ENCODE measurements around the gene DPP6. TPM values are rescaled to one million over a fixed set of nuclear protein-coding genes. Genes with fewer than 3 reads are reported as not detected.

The DPP6 gene
- total RNA-seq, 2 experiments from 2014 or later: not detected

- DNase-seq (no peak), ATAC-seq (no peak)
- intact Hi-C loops (cut with DNase I, micrococcal nuclease): no loop called here
- POLR2A ChIA-PET: no interaction called here
- Mint-ChIP-seq H3K4me3 (no peak overlapping the region), H3K27me3 (peaks cover 8% of the 10 kb centered on the region), H3K4me1 (no peaks in the 10 kb centered on the region), H3K36me3 (ENCODE audit: low read depth) (no peaks in the 10 kb centered on the region), H3K27ac (no peak overlapping the region), H3K9me3 (ENCODE audit: low read depth) (no peaks in the 10 kb centered on the region)
- CTCF ChIA-PET: interaction anchor here (0.7 kb wide), 1 partner anchor 23 kb away, joined by 3 read pairs; no protein-coding TSS in a partner anchor
These were observed 774.8 kb downstream of the DPP6 start for GRCh38 chr7:154827007-154827406.

DNA sequence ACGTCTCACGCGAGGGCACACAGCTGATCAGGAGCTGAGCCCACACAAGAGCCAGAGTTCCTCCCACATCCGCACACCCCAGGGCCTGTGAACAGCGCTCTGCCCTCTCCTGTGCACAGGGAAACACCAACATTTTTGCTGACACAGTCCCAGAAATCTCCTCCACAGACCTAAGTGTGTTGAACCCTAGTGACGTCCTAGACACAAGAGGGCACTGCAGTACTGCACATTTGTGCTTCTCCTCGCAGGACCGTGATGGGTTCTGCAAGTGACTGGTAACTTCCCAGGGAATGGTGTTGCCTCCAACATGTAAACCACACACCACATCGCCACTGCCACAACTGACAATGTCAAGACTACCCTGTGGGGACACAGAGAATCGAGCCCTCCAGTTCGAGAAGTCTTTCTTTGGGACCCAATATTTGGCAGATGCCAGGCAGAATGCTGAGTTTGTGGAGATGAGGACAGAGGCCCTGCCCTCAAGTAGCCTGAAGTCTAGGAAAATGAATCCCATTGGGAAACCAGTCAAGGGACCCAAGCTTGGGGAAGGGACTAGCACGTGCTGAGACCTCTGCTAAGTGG lies 780.5 kb downstream of the DPP6 start:
- POLR2A ChIA-PET: no interaction called here
- intact Hi-C loops (cut with DNase I, micrococcal nuclease): no loop called here
- Mint-ChIP-seq H3K27me3 (peaks cover 2% of the 10 kb centered on the region), H3K4me1 (no peaks in the 10 kb centered on the region), H3K9me3 (ENCODE audit: low read depth) (no peaks in the 10 kb centered on the region), H3K4me3 (no peak overlapping the region), H3K36me3 (ENCODE audit: low read depth) (no peaks in the 10 kb centered on the region), H3K27ac (no peak overlapping the region)
- ATAC-seq (no peak), DNase-seq (peak; percentile 11)
- CTCF ChIA-PET: no interaction called here

DNA sequence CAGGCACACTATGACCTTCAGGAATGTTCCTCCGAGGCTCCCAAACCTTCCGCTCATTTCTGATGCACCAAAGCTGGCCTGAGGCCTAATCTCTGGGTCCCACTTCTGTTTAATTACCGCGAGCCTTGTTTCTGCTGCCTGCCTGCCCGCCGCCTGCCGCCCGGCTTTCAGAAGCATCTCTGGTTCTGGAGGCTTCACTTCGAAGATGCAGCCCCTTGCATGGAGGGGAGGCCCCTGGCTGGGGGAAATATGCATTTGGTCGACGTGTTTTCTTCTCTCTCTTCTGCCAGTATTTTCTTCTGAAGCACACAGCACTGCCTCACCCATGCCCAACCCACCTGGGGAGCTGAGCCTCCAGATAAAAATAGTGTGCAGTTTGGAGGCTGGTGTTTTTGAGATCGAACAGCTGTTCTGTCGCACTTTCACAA lies 783.8 kb downstream of the DPP6 start:
- POLR2A ChIA-PET: no interaction called here
- no peaks in the 10 kb centered on the region for H3K4me1 Mint-ChIP-seq
- DNase-seq (no peak), ATAC-seq (no peak)
- H3K27ac Mint-ChIP-seq: no peak overlapping the region
- no peaks in the 10 kb centered on the region for H3K9me3 Mint-ChIP-seq (ENCODE audit: low read depth)
- no peak overlapping the region for H3K4me3 Mint-ChIP-seq
- H3K36me3 Mint-ChIP-seq (ENCODE audit: low read depth): no peaks in the 10 kb centered on the region
- intact Hi-C loops (cut with DNase I, micrococcal nuclease): no loop called here
- peaks cover 4% of the 10 kb centered on the region for H3K27me3 Mint-ChIP-seq
- CTCF ChIA-PET: no interaction called here

DNA sequence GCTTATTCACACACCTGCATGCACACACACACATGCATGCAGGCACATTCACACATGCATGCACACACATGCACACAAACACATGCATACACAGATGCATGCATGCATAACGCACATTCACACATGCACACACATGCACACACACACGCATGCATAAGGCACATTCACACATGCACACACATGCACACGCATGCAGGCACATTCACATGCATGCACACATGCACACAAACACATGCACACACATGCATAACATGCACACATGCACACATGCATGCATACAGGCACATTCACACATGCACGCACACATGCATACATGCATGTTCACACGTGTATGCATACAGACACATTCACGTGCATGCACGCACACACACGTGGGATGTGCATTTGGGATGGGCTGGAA lies 784.9 kb downstream of the DPP6 start:
- no peak overlapping the region for H3K4me3 Mint-ChIP-seq
- ChIA-PET POLR2A (no interaction called here), CTCF (no interaction called here)
- peaks cover 10% of the 10 kb centered on the region for H3K27me3 Mint-ChIP-seq
- H3K36me3 Mint-ChIP-seq (ENCODE audit: low read depth): no peaks in the 10 kb centered on the region
- no peaks in the 10 kb centered on the region for H3K4me1 Mint-ChIP-seq
- no peaks in the 10 kb centered on the region for H3K9me3 Mint-ChIP-seq (ENCODE audit: low read depth)
- no peak overlapping the region for H3K27ac Mint-ChIP-seq
- ATAC-seq: no peak
- DNase-seq: no peak
- intact Hi-C loops (cut with DNase I, micrococcal nuclease): no loop called here

DNA sequence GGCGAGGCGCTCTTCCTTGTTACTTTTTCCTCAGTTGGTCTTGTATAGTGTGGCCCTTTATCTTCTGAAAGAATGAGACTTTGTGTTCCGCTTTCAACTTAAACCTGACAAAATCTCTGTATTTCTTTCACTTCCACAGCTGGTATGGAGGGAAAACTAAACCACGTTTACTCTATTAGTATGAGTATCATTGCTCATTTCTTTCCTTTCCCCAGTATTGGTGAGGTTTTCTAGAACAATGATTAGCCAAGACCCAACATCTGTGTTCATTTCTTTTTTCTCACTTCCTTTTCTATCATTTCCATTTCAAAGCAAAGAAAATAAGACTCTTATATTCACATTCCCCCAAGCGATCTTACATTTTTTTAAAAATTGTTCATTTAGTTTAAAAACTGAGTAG lies 785.4 kb downstream of the DPP6 start:
- H3K4me3 Mint-ChIP-seq: no peak overlapping the region
- no peaks in the 10 kb centered on the region for H3K9me3 Mint-ChIP-seq (ENCODE audit: low read depth)
- ChIA-PET CTCF (no interaction called here), POLR2A (no interaction called here)
- H3K4me1 Mint-ChIP-seq: no peaks in the 10 kb centered on the region
- no peak overlapping the region for H3K27ac Mint-ChIP-seq
- DNase-seq (no peak), ATAC-seq (no peak)
- intact Hi-C loops (cut with DNase I, micrococcal nuclease): no loop called here
- H3K27me3 Mint-ChIP-seq: peaks cover 10% of the 10 kb centered on the region
- H3K36me3 Mint-ChIP-seq (ENCODE audit: low read depth): no peaks in the 10 kb centered on the region

GRCh38 chr7:154840086-154840485 lies 787.9 kb downstream of the DPP6 start:
- H3K27me3 Mint-ChIP-seq: peaks cover 19% of the 10 kb centered on the region
- DNase-seq: no peak
- H3K27ac Mint-ChIP-seq: no peak overlapping the region
- no peak overlapping the region for H3K4me3 Mint-ChIP-seq
- intact Hi-C loops (cut with DNase I, micrococcal nuclease): no loop called here
- no peak for ATAC-seq
- ChIA-PET POLR2A (no interaction called here), CTCF (no interaction called here)
- no peaks in the 10 kb centered on the region for H3K9me3 Mint-ChIP-seq (ENCODE audit: low read depth)
- H3K4me1 Mint-ChIP-seq: no peaks in the 10 kb centered on the region
- H3K36me3 Mint-ChIP-seq (ENCODE audit: low read depth): no peaks in the 10 kb centered on the region

DNA sequence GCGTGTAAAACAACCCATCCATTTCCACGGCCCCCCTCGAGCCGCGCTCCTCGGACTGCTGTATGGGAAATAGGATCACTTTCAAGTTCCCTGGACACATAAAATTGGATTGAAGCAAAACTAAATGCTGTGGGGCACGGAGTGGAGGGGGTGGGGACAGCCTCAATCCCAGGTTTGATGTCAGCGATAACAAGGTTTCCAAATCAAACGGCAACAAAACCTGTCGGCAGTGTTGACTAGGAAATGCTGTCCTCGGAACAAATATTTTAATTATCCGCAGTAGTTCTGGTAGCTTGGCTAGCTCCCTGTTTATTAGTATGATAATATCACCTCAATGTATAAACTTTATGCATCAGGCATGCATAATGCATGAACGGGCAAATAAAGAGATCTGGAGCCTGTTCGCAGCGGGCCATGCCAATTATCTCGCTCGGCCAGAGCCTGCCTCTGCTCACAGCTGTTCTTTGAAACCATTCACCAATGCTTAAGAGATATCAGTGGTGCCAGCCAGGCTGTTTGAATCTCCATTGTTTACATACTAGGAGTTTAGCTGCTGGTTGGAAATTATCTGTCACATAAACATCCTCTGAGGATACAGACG lies 789.6 kb downstream of the DPP6 start:
- Mint-ChIP-seq H3K36me3 (ENCODE audit: low read depth) (no peaks in the 10 kb centered on the region), H3K9me3 (ENCODE audit: low read depth) (no peaks in the 10 kb centered on the region), H3K4me1 (no peaks in the 10 kb centered on the region), H3K4me3 (no peak overlapping the region), H3K27me3 (peaks cover 22% of the 10 kb centered on the region), H3K27ac (no peak overlapping the region)
- DNase-seq (no peak), ATAC-seq (no peak)
- intact Hi-C loops (cut with DNase I, micrococcal nuclease): no loop called here
- ChIA-PET CTCF (no interaction called here), POLR2A (no interaction called here)

- intact Hi-C loops (cut with DNase I, micrococcal nuclease): no loop called here
- Mint-ChIP-seq H3K36me3 (ENCODE audit: low read depth) (no peaks in the 10 kb centered on the region), H3K27ac (no peak overlapping the region), H3K27me3 (peaks cover 26% of the 10 kb centered on the region), H3K9me3 (ENCODE audit: low read depth) (no peaks in the 10 kb centered on the region), H3K4me1 (no peaks in the 10 kb centered on the region), H3K4me3 (no peak overlapping the region)
- ChIA-PET POLR2A (no interaction called here), CTCF (no interaction called here)
- no peak for DNase-seq
- ATAC-seq: no peak
These were observed 790.4 kb downstream of the DPP6 start for GRCh38 chr7:154842591-154842990.

DNA sequence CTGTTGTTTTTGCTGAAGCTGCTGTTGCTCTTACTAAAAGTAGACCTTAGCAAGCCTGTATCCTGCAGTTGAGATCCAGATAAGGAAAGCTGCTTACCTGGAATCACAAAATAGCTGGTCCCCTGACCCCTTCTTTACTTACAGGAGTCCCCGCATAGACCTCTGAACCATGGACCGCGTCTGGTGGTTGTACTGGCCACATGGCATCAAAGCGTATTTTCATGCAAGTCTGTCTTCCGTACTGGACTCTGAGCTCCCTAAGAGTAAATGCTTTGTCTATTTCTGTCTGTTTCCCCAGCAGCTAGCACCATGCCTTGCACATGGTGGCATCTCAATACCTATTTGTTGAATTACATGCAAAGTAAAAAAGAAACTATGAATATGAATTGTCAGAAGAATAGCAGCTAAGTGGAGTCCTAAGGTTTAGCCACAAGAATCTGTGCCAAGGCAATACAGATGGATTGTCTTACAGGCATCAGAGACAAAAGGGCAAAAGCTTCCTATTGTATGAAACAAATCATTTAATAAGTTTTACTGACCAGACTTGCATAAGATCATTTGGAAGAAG lies 791.6 kb downstream of the DPP6 start:
- no peak for DNase-seq
- Mint-ChIP-seq H3K36me3 (ENCODE audit: low read depth) (no peaks in the 10 kb centered on the region), H3K9me3 (ENCODE audit: low read depth) (no peaks in the 10 kb centered on the region), H3K27ac (no peak overlapping the region), H3K27me3 (peaks cover 29% of the 10 kb centered on the region), H3K4me3 (no peak overlapping the region), H3K4me1 (no peaks in the 10 kb centered on the region)
- ATAC-seq: no peak
- intact Hi-C loops (cut with DNase I, micrococcal nuclease): no loop called here
- POLR2A ChIA-PET: no interaction called here
- CTCF ChIA-PET: no interaction called here

DNA sequence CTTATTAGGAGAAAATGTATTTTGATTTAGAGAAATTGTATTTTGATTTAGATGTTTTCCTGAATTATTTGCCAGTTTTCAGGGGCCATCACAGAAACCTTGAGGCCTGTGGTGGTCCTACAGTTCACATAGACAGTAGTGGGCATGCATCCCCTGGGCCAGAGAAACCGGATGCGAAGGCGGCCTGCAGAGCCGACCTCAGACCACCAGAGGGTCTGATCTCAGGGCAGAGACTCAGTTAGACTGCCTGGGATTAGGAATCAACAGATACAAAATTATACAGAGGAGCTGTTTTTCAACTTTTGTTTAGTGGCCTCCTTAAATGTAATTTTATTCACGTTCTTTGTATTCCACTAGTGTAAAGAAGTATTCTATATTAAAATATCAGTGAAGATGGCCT lies 792.3 kb downstream of the DPP6 start:
- intact Hi-C loops (cut with DNase I, micrococcal nuclease): no loop called here
- ChIA-PET CTCF (no interaction called here), POLR2A (no interaction called here)
- H3K27me3 Mint-ChIP-seq: peaks cover 26% of the 10 kb centered on the region
- no peak overlapping the region for H3K27ac Mint-ChIP-seq
- H3K36me3 Mint-ChIP-seq (ENCODE audit: low read depth): no peaks in the 10 kb centered on the region
- H3K4me1 Mint-ChIP-seq: no peaks in the 10 kb centered on the region
- no peaks in the 10 kb centered on the region for H3K9me3 Mint-ChIP-seq (ENCODE audit: low read depth)
- ATAC-seq (no peak), DNase-seq (no peak)
- H3K4me3 Mint-ChIP-seq: no peak overlapping the region

GRCh38 chr7:154844955-154845354 lies 792.8 kb downstream of the DPP6 start:
- CTCF ChIA-PET: no interaction called here
- POLR2A ChIA-PET: no interaction called here
- Mint-ChIP-seq H3K27me3 (peaks cover 26% of the 10 kb centered on the region), H3K36me3 (ENCODE audit: low read depth) (no peaks in the 10 kb centered on the region), H3K9me3 (ENCODE audit: low read depth) (no peaks in the 10 kb centered on the region), H3K27ac (no peak overlapping the region), H3K4me3 (no peak overlapping the region), H3K4me1 (no peaks in the 10 kb centered on the region)
- ATAC-seq (no peak), DNase-seq (no peak)
- intact Hi-C loops (cut with DNase I, micrococcal nuclease): no loop called here

GRCh38 chr7:154848464-154848863 lies 796.3 kb downstream of the DPP6 start:
- ChIA-PET POLR2A (no interaction called here), CTCF (interaction anchor here (0.7 kb wide), 1 partner anchor 49 kb away, joined by 3 read pairs; no protein-coding TSS in a partner anchor)
- no peak overlapping the region for H3K4me3 Mint-ChIP-seq
- peaks cover 25% of the 10 kb centered on the region for H3K27me3 Mint-ChIP-seq
- DNase-seq: no peak
- H3K36me3 Mint-ChIP-seq (ENCODE audit: low read depth): no peaks in the 10 kb centered on the region
- H3K27ac Mint-ChIP-seq: no peak overlapping the region
- H3K4me1 Mint-ChIP-seq: no peaks in the 10 kb centered on the region
- H3K9me3 Mint-ChIP-seq (ENCODE audit: low read depth): peaks cover 2% of the 10 kb centered on the region
- intact Hi-C loops (cut with DNase I, micrococcal nuclease): no loop called here
- no peak for ATAC-seq
